Peyer's patch (tissue), 4 donors: ENCODE data around the gene OR1K1.

ENCODE experiments used
- POLR2A ChIP-seq, 2 donors: fragments of 450-650 bp; IDR thresholded peaks; one replicate each; pipeline ENCODE4 v1.5.1; 2017; ENCODE audit warnings: antibody characterized with exemption in 2 of 2, mild to moderate bottlenecking in 2 of 2, moderate library complexity in 2 of 2
- TF ChIP-seq, protein P1 (sequence below), 6 experiments: fragments of 450-650 bp in 4 of 6; fragments of 200-600 bp in 2 of 6; sonication (generic) in 1 of 6; IDR thresholded peaks; one replicate each; pipeline ENCODE4 v1.5.1; 2017 to 2019; ENCODE audit warnings: antibody characterized with exemption in 6 of 6, mild to moderate bottlenecking in 3 of 6, moderate library complexity in 1 of 6

DNA sequence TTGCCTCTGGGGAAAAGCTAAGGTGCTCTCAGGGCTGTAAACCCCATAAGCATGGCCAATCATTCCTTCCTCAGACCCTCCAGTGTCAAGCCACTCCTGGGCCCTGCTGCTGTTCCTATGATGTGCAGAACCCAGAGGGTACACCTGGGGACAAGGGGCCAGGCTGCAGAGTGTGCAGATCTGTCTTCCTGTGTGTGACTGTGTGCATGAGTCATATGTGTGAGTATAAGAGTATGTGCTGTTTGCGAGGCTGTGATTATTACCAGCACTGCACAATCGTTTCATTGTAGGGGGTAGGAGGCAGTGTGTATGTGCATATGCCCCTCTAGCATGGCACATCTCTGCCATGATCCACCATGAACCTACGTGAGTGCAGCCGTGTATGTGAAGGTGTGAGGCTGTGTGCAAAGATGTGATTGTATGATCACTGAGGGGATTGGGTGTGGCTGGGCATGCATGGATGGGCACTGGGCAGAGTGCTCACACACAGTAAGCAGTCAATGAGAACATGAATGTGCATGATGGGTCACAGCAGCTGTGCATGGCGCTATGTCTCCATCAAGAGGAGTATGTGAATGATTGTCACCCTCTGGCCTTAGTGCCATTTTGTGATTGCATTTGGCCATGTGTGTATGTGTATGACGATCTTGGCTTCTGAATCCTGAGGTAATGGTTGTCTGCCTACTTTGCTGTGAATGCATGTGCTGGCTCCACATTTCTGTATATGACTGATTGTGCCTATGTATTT, 2.4 kb upstream of the OR1K1 start:
- TF ChIP-seq, protein P1, sequence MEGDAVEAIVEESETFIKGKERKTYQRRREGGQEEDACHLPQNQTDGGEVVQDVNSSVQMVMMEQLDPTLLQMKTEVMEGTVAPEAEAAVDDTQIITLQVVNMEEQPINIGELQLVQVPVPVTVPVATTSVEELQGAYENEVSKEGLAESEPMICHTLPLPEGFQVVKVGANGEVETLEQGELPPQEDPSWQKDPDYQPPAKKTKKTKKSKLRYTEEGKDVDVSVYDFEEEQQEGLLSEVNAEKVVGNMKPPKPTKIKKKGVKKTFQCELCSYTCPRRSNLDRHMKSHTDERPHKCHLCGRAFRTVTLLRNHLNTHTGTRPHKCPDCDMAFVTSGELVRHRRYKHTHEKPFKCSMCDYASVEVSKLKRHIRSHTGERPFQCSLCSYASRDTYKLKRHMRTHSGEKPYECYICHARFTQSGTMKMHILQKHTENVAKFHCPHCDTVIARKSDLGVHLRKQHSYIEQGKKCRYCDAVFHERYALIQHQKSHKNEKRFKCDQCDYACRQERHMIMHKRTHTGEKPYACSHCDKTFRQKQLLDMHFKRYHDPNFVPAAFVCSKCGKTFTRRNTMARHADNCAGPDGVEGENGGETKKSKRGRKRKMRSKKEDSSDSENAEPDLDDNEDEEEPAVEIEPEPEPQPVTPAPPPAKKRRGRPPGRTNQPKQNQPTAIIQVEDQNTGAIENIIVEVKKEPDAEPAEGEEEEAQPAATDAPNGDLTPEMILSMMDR (IDR thresholded peaks at IDR 0.05): no peak
- no peak for TF ChIP-seq POLR2A (IDR thresholded peaks at IDR 0.05)
